HG02870 (cell line): ENCODE measurements around the gene HOXA6.

Experiments used
- ATAC-seq: cut with Tn5 transposase; IDR thresholded peaks from one replicate; pipeline ENCODE4 v1.9.1; 2021; ENCODE audit warnings: mild to moderate bottlenecking, moderate library complexity; ENCODE audit not compliant: unreplicated experiment

The HOXA6 gene

DNA sequence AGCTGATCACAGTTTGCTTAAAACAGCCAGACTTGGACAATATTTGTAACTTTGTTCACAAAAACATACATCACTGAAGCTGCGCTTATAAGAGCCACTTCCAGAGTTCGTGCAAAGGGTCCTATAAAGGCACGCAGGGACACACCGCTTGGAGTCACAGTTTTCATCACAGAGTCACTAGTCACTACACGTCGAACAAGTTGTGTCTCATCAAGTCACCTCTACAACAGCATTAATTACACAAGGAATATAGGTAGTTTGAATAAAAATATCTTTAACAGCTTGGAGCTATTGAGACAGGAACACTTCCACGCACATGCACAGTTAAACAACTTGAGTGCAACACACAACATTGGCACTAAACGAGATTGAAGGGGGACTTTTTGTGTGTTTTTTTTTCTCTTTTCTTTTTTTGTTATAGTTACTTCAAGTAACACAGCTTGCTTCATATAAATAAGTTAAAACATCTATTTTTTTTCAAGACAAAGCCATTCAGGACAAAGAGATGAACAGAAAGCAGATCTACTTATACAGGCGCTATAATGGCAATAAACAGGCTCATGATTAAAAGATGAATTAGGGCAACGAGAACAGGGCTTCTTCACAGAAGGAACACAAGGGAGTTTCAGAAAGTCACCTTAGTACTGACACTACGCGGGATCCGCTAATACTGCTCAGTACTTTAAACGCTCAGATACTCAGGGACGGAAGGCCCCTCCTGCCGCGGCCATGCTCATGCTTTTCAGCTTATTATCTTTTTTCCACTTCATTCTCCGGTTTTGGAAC, 6.2 kb downstream of the HOXA6 start:
- ATAC-seq, result no peak

- no peak for ATAC-seq
These were observed 7.3 kb downstream of the HOXA6 start for GRCh38 chr7:27140126-27140857.

DNA sequence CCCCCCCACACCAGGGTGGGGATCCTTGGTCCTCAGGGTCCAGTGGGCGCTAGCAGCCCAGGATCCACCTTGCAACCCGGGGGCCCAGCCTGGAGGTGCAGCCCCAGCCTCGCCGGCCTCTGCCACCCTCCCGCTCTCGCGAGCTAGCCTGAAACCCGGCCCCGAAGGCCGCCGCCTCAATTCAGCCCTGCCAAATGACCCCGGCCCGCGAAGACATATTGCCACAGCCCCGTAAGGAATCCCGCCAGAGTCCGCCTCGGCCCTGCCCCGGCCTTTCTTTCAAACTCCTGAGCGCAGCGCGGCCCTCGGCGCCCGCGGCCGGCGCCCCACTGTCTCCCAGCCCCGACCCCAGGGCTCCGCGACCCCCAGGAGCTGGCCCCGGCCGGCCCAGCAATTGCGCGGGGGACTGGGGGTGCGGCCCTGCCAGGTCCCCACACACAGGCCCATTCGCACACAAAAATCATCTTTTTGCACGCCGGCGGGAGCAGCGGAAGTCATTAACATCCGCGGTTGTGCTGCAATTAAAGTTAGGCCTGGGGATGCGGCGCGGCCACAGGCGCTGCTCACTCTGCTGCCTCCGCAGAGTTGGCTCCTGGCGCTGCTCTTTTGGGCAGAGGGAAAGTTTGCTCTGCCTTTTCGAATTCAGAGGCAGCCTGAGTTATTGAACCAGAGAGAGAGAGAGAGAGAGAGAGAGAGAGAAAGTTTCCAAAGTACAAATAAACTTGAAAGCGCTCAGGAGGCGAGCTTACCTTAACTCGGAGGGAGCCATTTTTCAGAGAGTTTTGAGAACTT, 8.0 kb downstream of the HOXA6 start:
- no peak for ATAC-seq

DNA sequence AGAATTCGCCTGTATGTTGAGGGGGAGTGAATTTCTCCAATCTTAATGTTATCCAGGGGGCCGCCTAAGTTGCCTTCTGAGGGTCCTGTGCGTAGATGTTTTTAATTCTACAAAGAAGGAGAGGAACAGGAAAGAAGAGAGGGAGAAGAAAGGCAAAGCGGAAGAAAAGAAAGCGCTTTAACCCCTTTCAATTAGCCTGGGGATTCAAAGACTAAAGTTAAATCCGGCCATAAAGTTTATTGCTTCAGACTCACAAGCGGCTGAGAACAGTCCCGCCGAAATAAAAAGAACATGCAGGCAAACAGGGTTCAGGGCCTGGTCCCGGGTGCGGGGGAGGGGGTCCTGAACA, 8.6 kb downstream of the HOXA6 start:
- no peak for ATAC-seq

DNA sequence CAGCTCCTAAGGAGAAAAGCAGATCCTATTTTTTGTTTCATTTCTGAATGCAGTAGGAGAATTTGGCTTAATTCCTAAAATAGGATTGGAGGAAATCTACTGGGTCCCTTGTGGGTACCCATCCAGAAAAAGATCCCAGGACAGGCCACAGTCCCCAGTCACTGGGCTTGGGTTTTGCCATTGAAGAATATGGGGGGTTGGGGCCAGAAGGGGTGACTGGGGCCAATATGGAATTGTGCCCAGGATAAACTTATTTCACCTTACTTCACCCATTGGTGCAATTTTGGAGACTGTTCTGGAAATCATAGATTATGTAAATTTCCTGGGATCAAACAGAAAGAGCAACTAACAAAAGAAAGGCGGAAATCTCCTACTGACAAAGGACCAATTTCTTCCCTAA, 9.1 kb downstream of the HOXA6 start:
- ATAC-seq, result no peak

DNA sequence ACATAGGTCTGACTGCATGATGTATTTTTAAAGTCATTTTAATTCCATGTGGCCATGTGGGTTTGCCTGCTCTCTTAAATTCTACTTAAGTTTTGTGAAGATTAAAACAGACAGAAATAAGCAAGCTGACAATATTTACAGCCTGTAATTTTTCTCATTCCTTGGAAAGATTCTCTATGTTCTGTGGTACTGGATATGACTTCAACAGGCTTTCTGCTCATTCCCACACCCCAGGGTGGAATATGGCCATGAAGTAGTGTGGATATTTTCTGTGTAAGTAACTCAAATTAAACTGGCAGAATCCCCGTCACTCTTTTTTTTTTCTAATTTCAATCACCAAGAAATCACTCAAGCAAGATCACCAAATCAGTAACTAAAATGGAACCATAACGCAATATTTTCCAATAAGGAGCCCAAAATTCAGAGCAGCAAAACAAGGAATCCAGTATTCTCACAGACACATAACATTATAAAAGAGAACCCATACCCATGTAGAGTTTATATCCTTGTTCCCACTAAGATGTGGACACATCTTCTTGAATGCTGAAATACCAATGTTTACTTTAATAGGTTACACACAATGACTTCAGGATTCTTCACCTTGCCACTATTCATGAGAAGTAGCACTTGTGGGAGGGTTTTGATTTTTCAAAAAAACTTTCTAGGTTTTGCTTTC, 9.8 kb downstream of the HOXA6 start:
- ATAC-seq, result no peak

DNA sequence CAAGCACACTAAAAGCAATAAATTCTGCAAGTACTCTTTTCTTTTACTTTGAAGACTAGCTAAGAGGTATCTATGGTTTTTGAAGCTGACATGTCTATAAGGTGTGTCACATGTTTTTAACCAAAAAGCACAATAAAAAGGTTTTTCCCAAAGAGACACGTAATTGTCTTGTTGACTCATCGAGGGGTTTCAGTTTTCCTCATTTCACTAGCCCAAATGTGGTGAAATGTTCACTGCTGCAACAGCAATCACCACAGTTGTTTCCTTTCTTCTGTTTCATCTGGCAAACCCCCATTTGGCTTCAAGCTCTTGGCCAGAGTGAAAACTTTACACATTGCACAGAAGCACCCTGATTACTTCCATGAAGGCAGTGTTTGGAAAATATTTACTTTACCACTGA, 13.2 kb downstream of the HOXA6 start:
- ATAC-seq, result no peak

DNA sequence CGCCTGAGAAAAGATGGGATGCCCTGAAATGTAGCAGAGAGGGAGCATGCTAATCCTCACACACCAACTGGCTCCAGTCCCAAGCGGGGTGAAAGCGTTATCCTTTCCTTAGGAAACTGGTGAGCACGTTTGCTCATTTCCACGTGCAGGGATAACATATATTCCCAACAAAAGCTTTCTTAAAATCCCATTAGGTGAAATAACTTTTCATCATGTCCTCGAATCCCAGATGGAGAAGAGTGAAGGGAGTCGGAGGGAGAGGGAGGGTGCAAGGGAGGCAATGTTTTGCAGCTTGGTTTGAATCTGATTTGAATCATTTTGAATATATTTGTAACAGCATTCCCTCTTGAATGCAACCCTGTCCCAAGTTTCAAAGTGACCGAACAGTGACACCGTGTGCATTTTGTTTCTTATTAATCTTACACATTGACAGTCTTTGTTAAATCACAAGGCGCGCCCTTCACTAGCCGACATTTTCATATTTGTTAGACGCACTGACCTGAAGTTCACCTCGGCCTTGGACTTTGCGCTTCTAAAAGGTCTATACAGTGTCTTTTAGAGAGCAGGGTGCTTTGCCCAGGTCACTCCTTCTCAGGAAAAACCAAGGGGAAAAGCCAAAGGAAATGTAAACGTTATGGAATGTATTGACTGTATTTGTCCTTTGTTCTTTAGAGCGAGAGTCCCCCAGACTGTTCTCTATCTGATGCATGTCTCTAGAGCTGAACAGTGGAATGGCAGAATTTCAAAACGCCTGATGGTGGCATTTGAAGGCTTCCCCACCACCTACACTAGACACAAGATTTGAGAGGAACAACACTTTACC, 14.0 kb downstream of the HOXA6 start:
- ATAC-seq, result no peak

DNA sequence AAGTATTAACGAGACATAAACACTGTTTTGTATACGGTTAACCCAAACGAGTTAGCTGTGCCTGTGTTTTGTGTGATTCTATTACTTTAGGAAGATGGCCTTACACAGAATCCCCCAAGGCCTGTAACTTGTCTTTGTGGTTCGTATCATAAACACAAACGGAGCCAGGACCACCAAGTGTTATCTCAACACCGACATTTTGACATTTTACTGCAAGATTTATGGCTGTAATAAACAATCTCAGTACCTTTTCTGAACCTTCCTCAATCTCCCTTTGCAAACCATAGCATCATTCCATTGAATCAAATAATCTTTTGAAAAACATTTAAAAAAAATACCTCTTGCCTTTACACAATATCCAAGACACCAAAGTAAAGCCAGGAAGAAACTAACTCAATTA, 14.6 kb downstream of the HOXA6 start:
- no peak for ATAC-seq

DNA sequence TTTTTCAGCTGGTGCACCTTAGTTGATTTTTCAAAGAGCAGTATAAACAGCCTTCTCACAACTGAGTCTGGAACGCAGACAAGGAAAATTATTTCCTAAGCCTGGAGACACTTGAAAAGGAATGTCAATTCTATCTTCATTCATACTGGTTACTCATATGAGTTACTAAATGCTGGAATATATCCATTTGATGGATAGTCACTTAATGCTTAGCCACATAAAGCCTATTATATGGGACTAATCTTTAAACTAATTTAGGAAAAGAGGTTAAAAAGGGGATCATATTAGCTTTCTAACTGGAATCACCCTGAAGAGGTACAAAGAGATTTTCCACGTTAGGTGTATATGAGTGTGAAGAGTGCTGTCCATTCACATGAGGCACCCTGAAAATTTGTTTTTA, 15.4 kb downstream of the HOXA6 start:
- ATAC-seq, result no peak

DNA sequence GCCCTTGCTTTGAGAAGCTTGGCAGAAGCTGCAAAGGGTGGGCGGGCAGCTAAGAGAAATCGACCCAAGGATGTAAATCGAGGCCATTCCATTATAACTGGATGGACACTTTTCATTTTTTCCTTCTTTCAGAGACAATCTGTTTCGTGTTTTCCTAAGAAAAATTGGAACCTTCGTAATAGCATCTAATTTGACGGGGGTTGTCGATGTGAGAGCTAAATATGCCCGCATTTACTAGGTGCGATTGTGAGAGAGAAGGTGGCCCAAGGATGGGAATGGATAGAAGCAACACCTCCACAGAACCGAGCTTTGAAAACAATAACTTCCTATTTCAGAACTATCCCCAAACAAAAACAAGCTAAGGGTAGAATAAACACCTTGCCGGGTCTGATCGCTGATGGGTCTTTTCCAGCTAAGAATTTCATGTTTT, 16.2 kb downstream of the HOXA6 start:
- no peak for ATAC-seq

GRCh38 chr7:27130540-27131389, 16.8 kb downstream of the HOXA6 start, which contains the start of gene HOXA4:
Gene HOXA4, minus strand, starts transcription at chr7:27130757. Its CDS starts 24 bp downstream, at chr7:27130733.
- ATAC-seq, result no peak

DNA sequence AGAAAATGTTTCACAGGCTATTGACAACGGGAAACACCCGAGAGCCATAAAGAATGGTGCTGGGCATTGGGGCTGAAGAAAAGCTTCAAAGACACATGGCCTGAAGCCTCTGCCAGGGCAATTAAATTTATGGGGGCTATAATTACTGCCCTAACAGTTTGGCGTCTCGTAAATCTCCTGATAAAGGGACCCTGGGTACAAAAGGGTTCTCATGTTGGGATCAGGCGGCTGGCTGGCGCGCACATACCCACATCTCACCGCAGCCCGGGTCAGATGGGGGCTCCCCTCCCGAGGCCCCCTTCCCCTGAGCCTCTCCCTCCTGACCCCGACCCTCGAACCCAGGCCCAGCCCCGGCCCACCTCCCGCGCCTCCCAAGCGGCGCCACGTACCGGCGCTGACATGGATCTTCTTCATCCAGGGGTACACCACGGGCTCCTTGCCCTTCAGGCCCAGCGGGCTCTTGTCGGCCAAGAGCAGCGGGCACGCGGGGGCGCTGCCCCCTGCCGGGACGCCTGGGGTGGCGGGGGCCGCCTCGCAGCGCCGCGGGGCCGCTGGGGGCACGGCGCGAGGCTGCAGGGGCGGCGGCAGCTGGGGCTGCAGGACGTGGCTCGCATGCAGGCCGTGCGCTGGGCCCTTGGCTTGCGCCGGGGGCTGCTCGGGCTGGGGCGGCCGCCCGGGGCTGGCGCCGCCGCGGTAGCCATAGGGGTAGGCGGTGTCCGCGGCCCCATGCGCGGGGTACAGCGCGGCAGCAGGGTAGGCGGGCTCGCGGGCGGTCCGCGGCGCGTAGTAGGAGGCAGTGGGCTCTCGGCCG, 17.6 kb downstream of the HOXA6 start:
- ATAC-seq, result no peak

DNA sequence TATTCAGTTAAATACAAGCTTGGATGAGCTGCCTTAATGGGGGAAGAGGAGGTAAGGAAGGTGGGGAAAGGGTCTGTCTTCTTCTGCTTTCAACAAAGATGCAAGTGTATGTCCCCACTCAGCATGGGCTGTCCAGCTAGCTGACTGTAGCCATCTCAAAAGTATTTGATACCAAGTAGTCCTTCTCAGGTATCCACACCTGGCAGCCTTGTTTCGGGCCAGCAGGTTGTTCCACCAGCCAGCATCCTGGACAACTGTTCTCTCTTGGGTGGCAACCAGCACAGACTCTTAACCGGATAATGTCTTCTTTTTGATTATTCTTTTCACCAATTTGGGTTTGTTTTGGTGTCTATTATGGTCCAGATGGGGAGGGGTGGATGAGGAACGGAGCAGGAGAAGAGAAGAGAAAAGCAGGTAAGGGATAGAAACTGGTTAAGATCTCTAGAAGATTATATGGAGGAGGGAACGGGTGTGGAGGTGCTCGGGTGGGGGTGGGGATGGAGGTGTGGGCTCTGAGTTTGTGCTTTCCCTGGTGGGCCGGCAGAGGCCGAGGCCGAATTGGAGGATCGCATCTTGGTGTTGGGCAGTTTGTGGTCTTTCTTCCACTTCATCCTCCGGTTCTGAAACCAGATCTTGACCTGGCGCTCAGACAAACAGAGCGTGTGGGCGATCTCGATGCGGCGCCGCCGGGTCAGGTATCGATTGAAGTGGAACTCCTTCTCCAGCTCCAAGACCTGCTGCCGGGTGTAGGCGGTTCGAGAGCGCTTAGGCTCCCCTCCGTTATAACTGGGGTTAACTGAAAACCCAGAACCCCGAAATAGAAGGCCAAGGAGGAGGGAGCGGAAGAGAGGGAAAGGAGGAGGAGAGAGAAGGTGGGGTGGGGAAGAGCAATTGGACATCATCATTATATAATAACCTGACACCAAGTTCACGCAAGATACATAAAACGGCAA, 18.5 kb downstream of the HOXA6 start:
- ATAC-seq, result no peak

DNA sequence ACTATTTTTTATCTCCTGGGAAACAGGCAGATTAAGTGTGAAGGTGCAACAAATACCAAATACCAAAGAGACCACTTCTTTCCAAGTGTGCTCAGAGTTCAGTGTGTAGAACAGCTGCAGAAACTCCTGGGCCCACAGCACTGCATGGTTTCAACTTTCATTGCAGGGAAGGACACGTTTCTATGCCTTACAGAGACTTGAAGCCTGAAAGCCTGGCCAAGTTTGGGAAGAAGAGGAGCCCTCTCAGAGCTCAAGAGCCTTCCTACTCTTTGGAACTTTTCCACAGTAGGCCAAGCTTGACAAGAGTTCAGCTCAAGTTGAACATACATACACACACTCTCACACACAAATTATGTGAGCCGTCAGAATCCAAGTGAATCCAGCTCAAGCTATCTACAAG, 19.5 kb downstream of the HOXA6 start:
- no peak for ATAC-seq

DNA sequence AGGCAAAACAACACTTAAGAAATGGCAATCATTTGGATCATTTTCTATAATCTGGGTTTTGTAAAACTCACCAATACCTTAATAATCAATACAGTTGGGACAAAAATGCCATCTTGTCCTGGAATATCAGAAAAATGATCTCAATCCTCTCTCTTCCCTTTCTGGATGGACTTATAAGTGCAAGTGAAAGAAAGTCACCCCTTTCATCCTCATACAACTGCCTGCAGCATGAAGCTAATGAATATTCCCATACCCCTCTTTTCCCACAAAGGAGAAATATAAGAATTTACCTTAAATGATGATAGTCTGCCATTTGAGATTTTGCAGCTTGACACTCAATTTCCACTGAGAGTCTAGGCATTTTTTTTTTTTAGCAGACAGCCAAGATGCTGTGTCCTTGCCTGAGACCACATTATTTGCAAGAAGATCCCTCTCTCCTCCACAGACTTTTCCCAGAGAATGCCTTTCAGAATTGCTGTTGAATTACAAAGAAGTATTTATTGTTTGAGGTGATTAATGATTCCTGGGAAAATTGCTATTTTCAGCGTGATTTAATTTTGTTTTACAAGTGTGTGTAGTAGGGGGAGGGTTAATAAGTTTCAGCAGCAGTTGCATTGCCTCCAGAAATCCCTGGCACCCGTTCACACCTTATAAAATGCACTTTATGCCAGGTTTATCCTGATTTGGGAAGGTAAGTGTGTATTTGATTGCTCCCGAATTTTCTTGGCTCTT, 20.8 kb downstream of the HOXA6 start:
- no peak for ATAC-seq

DNA sequence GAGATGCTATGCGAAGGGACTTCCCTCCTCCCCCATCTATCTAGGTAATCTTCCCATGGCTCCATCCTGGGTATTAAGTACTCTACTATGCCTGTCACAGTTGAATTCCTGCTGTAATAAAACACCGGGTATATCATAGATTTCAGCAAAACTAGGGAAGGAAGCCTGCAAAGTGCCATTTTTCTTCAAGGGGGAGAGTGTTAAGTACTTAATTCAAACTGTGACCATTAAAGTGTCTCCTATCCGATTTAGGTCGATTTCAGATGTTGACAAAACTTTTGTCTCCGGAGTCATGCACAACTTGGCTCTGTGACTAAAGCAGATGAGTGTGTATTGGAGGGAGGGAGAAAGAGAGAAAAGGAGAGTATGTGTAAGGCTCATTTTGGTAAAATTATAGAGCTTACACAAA, 21.6 kb downstream of the HOXA6 start:
- ATAC-seq, result no peak
